Activated T-cell treated with anti-CD3 and anti-CD28 coated beads for 4 hours (primary cell): ENCODE results near the gene USP13.

ENCODE experiments used
- DNase-seq: peaks from one replicate; pipeline ENCODE4 v3.0.0-alpha.2; 2020

USP13 gene

DNA sequence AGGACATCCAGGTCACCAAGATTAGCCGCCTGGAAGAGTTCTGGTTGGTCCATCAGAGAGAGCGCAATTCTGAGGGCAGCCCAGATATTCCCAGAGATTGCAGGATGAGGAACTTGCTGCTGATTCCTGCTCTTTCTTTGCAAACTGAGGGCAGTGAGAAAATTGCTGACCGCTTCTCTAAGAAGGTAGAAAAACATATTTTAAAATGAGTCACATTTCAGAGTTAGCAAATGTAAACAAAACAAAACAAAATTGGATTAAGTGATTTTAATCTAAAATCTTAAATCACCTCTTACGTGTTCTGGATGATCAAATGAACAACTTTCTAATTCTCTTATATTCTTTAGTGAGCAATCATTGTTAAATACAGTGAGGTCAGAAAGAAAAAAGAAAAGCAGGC, 149.0 kb downstream of the USP13 start:
- no peak for DNase-seq

DNA sequence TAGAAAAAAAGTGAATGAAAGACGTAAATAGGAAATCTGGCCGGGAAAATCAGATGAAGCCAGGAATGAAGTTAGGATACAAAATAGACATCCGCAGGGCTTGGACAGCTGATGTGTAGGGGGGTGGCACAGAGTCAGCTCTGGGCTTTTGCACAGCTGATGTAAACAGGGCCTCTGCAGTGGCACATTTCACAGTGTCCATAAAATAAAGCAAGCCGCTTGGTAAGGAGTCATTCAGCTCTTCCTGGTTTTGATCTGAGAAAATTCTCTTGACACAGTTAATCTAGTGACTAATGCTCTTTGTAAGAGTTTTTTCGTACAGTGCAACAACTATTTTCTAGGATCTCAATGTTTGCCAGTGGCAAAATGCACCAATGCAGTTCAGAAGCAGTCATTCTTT, 153.3 kb downstream of the USP13 start:
- no peak for DNase-seq

DNA sequence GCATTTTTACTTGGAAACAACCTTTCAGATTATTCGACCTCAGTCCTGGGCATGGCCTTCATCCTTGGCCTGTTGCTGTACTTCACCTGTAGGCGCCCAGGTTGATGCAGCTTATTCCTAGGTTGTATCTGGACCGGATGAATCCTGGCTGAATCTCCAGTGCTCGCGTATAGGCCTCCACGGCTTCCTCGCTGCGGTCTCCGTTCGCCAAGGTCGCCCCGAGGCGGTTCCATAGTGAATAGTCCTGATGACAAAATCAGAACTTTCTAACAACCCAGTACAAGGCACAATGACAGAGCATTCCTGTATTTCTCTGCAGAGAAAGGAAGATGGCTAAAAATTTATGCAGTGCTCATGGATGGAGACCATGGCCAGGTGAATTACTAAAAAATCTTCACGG, 154.7 kb downstream of the USP13 start:
- no peak for DNase-seq

DNA sequence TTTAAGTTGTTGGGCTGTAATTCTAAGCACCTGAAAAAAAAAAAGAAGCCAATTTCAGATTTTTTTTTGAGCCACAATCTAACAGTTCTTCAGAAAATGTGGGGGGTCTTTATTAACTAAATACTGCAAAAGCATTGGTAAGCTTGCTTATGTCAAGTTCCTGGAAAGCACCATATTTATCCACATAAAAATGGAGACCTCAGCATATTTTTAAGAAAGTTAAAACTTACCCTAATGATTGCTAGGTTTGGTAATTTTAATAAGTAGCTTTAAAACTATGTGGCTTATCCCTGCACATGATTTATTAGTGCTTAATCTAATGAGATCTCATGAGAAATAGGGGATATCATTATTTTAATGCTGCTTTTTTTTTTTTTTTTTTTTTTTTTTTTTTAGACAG, 156.8 kb downstream of the USP13 start:
- DNase-seq: no peak

DNA sequence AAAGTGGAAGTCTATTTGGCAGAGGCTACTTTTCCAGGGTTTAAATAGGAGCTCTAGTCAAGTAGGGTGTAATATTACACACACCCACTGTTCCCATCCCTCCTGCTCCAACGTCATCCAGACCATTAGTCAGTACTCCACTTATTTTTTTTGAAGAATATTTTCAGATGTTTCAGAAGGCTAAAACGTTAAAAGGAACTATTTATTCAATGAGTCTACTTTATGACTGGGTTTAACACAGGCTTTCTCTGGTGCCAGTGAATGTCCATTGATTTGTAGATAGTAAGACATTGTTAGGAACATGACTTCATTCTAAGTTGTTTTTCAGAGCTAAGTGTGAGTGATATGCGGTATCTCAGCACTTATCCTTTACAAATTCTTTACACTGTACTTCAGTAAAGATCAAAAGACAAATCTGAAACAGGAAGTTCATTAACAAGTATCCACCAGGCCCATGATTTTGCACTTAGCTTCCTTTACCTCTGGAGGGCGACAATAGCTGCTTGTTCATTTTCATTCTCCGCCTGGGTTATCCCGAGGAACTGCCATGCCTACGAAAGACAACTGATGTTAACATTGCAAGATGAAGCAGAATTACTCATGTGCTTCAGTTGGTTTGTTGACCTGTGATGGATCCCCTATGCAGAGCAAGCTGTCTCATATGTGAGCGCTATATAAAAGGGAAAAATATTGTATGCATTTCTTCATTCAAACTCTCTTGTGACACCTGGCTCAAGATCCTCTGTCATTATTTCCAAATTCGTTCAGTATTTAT, 158.7 kb downstream of the USP13 start:
- no peak for DNase-seq

DNA sequence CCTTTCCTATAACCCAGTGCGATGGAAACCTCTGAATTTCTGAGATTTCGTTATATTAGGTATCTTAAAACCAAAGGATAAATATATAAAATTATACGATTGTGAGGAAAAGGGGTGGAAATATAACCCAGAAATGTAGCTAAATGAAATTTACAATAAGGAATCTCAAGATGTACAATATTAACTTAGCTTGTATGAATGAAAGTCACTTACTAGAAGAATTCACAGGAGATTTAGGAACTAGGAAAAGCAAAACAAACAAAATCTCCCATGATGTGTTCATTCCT, 159.2 kb downstream of the USP13 start:
- DNase-seq: no peak

DNA sequence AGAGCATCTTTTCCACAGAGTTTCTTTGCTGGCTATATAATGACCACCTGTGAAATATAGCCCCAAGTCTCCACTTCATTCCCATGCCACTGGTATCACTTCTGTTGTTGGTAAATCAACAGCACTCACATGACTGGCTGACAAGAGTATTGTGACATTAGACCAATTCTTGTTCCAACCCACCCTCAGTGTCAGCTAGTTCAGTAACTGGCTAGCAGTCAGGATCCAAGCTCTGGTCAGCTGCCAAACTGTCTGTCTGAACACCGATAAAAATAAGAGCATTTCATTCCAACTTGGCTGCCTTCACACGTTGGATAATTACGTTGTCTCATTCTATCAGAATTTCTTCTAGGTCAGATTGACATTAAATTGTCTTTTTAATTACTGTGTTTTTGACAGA, 166.5 kb downstream of the USP13 start:
- no peak for DNase-seq

DNA sequence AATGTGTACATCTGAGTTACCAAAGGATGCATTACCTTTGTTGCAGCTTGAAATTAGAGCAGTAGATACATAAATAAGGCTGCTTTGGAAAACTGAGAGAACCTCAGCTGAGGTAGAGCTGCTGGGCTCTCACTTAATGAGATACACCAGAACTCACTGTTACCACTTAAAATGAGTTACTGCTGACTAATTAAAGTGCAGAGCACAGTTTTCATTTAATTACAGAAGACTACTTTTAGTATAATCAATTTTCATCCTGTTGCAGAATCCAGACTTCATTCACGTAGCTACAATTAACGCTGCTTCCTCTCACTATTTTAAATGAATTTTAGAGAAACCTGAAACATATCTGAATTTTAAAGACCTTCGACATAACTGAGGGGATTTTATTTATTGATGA, 169.5 kb downstream of the USP13 start:
- no peak for DNase-seq

DNA sequence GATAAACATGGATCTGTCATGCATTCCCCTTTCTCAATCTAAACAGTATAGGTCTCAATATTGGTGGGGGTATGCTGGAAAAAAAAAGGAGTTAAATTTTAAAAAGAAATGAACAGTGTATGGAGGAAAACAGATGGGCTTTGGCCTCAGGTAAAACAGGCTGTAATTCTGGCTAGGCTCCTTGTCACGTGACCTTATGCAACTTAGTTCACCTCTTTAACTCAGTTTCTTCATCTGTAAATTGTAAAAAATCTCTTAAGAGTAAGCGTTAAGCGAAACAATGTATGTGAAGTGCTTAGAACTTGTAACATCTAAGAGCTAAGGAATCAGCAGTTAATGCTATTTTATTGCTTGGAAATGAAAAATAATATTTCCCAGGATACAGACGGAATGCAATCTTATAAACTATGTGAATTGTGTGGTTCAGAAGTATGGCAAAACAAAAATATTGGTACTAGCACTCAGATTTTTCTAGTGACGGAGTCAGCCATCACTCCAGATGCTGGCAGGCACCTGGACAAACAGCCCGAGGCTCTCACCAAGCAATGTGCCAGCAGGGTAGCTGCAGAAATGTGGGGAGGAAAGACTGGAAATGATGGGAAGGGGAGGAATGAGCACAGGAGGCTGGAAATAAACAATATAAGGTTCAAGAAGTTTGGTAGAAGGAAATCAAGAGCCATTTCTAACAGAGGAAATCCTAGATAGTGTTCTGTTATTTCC, 172.8 kb downstream of the USP13 start:
- no peak for DNase-seq

DNA sequence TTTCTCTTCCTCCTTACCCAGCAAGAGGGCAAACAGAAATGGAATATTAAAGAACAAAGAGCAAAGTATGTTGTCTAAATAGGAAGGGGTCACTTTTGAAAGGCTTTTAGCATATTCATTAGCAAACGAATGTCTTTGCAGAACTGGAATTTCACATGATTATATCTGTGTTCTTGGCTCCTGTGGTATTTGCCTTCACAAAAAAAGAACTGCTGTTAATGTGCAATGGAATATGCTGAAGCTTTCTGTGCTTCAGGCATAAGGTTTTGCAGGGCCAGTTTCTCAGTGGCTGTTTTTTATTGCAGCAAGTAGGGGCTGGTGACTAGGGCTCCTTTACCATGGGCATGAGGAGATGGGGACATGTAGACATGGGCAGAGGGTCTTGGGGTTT, 173.4 kb downstream of the USP13 start:
- DNase-seq: no peak

DNA sequence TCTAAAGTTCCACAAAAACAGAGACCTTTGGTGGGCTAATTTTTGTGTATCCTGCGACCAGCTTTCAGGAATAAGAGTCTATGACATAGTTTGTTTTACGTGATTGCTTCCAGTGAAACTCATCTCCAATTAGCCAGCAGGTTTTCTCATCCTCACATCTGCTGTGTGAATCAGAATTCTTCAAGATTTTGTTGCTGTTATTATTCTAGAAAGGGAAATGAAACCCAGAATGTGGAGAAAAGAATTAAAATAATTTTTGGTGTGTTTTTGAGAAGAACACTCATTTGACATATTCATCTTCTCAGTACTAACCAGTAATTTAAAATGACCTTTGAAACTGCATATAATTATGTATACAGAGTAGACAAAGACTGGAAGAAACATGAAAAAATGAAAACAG, 175.9 kb downstream of the USP13 start:
- no peak for DNase-seq

DNA sequence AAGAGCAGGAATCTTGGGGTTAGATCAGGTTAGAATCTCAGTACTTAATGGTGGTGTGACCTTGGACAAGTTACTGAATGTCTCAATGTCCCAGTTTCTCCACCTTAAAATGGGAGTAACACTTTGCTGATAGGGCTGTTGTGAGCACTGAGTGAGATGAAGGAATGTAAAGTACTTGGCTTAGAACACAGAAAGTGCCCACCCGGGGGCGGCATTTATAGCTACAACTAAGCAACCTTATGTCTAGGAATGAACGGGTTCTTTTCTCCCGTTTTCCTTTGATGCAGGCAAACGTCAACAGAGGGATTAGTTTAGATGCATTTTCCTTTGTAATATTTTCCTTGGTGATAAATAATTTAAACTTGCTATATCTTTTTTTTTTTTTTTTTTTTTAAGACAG, 176.6 kb downstream of the USP13 start:
- no peak for DNase-seq

DNA sequence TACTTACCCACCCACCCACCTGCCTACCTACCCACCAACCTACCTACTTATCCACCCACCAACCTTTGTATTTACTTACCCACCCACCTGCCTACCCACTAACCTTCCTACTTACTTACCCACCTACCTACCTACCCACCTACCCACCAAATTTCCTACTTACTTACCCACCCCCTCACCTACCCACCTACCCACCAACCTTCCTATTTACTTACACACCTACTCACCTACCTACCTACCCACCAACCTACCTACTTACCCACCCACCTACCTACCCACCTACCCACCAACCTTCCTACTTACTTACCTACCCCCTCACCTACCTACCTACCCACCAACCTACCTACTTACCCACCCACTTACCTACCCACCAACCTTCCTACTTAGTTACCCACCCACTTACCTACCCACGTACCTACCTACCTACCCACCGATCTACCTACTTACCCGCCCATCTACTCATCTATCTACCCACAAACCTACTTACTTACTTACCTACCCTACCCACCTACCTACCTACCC, 179.6 kb downstream of the USP13 start:
- no peak for DNase-seq

DNA sequence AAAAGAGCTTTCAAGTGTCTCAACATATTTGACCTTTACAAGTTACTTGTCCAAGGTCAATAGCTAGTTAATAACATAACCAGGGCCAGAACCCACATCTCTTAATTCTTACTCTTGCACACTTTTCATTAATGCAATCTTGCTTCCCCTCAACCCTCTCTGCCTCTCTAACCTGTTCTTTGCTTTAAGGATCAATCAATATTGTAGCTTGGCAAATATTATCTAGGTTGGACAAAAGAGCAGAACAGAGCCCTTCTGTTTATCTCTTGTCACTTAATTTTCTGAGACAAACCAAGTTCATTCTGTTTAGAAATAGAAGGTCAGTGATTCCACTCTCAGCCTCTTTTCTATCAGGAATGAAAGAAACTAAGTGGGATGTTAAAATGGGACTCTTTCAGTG, 180.5 kb downstream of the USP13 start:
- no peak for DNase-seq

DNA sequence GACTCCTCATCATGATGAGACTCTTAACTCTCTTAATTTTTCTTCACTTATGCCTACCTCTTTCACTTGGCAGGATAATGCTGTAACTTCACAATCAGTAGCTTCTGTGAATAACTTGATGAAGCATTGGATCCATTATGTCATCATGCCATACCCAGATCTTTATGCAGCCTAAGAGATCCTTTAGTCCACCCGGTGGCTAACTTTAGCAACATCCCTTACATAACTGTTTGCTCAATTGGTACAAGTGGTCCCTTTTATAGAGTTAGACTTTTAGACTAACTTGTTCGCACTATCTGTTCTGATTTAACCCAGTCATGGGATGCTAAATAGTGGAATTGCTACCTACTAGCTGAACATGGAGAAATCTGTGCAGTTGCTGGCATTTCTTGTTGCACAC, 184.5 kb downstream of the USP13 start:
- DNase-seq: no peak
